Measurements from ENCODE around the gene SARM1. TPM values are rescaled to one million over a fixed set of nuclear protein-coding genes. Genes with fewer than 3 reads are reported as not detected.
A peak's percentile ranks its signal among the peaks of the same experiment; 100 is the strongest.

SARM1 gene
- total and polyA plus RNA-seq, 2 of the 13 experiments (the other 11 are each of a cell fraction or from before 2014, with no cell fraction given): 0.73 to 0.86 TPM

DNA sequence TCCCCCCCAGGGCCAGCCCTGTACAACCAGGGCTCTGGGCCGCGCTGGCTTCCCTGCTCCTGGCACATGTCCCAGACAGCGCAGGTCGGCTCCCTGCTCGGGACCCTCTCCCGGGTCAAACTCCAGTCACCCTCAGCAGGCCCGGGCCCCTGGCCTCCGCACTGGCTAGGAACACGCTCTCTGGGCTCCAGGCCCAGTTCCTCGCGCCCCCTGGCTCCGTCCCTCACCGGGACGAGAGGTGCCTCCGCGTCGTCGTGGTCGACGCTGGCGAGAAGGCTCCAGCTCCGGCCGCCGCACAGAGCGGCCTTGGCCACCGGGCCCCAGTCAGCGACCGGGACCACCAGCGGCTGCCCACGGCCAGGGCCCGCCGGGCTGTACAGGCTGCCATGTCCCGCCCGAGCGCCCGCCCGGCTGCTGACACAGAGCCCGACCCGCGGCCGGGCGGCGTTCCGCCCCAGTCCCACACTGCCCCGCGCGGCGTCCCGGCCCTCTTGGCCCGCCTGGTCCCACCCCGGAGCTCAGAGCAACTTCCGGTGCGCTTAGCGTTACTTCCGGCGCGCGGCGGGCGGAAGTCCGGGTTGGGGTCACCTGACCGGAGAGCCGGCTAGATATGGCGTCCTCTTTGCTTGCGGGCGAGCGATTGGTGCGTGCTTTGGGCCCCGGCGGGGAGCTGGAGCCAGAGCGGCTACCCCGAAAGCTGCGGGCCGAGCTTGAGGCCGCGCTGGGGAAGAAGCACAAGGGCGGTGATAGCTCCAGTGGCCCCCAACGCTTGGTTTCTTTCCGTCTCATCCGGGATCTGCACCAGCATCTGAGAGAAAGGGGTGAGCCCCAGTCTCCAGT is 14.2 kb upstream of the SARM1 start, which contains the start of gene POLDIP2 (continued):
- TF ChIP-seq, protein P1, sequence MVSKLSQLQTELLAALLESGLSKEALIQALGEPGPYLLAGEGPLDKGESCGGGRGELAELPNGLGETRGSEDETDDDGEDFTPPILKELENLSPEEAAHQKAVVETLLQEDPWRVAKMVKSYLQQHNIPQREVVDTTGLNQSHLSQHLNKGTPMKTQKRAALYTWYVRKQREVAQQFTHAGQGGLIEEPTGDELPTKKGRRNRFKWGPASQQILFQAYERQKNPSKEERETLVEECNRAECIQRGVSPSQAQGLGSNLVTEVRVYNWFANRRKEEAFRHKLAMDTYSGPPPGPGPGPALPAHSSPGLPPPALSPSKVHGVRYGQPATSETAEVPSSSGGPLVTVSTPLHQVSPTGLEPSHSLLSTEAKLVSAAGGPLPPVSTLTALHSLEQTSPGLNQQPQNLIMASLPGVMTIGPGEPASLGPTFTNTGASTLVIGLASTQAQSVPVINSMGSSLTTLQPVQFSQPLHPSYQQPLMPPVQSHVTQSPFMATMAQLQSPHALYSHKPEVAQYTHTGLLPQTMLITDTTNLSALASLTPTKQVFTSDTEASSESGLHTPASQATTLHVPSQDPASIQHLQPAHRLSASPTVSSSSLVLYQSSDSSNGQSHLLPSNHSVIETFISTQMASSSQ (IDR thresholded peaks at IDR 0.05; ENCODE audit: low read depth): no peak
- TF ChIP-seq, protein P1 (CRISPR knock-in tag; IDR thresholded peaks at IDR 0.05; ENCODE audit: borderline replicate concordance): peak; percentile 75; the same call in 1 of the 2 replicates
- no peak for TF ChIP-seq ZNF30 (CRISPR knock-in tag; IDR thresholded peaks at IDR 0.05)
- TF ChIP-seq, protein P2, sequence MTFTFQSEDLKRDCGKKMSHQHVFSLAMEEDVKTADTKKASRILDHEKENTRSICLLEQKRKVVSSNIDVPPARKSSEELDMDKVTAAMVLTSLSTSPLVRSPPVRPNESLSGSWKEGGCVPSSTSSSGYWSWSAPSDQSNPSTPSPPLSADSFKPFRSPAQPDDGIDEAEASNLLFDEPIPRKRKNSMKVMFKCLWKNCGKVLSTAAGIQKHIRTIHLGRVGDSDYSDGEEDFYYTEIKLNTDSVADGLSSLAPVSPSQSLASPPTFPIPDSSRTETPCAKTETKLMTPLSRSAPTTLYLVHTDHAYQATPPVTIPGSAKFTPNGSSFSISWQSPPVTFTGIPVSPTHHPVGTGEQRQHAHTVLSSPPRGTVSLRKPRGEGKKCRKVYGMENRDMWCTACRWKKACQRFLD (CRISPR knock-in tag; IDR thresholded peaks at IDR 0.05; ENCODE audit: borderline replicate concordance): peak; percentile 70; the same call in 1 of the 2 replicates
- TF ChIP-seq ADNP (CRISPR knock-in tag; IDR thresholded peaks at IDR 0.05): no peak
- TF ChIP-seq BORCS8-MEF2B (CRISPR knock-in tag; IDR thresholded peaks at IDR 0.05): peak; percentile 91
- TF ChIP-seq, protein P3, sequence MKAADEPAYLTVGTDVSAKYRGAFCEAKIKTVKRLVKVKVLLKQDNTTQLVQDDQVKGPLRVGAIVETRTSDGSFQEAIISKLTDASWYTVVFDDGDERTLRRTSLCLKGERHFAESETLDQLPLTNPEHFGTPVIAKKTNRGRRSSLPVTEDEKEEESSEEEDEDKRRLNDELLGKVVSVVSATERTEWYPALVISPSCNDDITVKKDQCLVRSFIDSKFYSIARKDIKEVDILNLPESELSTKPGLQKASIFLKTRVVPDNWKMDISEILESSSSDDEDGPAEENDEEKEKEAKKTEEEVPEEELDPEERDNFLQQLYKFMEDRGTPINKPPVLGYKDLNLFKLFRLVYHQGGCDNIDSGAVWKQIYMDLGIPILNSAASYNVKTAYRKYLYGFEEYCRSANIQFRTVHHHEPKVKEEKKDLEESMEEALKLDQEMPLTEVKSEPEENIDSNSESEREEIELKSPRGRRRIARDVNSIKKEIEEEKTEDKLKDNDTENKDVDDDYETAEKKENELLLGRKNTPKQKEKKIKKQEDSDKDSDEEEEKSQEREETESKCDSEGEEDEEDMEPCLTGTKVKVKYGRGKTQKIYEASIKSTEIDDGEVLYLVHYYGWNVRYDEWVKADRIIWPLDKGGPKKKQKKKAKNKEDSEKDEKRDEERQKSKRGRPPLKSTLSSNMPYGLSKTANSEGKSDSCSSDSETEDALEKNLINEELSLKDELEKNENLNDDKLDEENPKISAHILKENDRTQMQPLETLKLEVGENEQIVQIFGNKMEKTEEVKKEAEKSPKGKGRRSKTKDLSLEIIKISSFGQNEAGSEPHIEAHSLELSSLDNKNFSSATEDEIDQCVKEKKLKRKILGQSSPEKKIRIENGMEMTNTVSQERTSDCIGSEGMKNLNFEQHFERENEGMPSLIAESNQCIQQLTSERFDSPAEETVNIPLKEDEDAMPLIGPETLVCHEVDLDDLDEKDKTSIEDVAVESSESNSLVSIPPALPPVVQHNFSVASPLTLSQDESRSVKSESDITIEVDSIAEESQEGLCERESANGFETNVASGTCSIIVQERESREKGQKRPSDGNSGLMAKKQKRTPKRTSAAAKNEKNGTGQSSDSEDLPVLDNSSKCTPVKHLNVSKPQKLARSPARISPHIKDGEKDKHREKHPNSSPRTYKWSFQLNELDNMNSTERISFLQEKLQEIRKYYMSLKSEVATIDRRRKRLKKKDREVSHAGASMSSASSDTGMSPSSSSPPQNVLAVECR (CRISPR knock-in tag; IDR thresholded peaks at IDR 0.05; ENCODE audit: borderline replicate concordance): peak; percentile 97
- no peak for TF ChIP-seq MAFG (CRISPR knock-in tag; IDR thresholded peaks at IDR 0.05)
- TF ChIP-seq, protein P4, sequence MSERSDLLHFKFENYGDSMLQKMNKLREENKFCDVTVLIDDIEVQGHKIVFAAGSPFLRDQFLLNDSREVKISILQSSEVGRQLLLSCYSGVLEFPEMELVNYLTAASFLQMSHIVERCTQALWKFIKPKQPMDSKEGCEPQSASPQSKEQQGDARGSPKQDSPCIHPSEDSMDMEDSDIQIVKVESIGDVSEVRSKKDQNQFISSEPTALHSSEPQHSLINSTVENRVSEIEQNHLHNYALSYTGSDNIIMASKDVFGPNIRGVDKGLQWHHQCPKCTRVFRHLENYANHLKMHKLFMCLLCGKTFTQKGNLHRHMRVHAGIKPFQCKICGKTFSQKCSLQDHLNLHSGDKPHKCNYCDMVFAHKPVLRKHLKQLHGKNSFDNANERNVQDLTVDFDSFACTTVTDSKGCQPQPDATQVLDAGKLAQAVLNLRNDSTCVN (CRISPR knock-in tag; IDR thresholded peaks at IDR 0.05; ENCODE audit: borderline replicate concordance): no peak
- TF ChIP-seq HCFC1 (IDR thresholded peaks at IDR 0.05; ENCODE audit: low read depth, low read length): peak; percentile 71
- TF ChIP-seq RBAK (CRISPR knock-in tag; IDR thresholded peaks at IDR 0.05): no peak
- no peak for TF ChIP-seq SYNCRIP (IDR thresholded peaks at IDR 0.05; ENCODE audit: insufficient read depth, low read depth, low read length)
- TF ChIP-seq ZNF546 (CRISPR knock-in tag; conservative IDR thresholded peaks at IDR 0.05): 0 out of 2 replicates have a peak, but pooled peaks have one; percentile 38
- no peak for TF ChIP-seq ZNF251 (CRISPR knock-in tag; IDR thresholded peaks at IDR 0.05)
